Upper lobe of left lung (tissue), 6 donors: ENCODE data around the gene HYCC2. TPM values are rescaled to one million over a fixed set of nuclear protein-coding genes. Genes with fewer than 3 reads are reported as not detected.

Source experiments
- ATAC-seq, 2 donors: fragments of 200-7000 bp; cut with Tn5 transposase; one replicate each; pipeline ENCODE4 v1.9.1; 2022; ENCODE audit warnings: mild to moderate bottlenecking in 2 of 2, moderate library complexity in 2 of 2; ENCODE audit not compliant: low FRiP score in 2 of 2
- DNase-seq, 2 donors: peaks; one replicate each; pipeline ENCODE4 v3.0.0-alpha.2; 2019 to 2020
- H3K27ac ChIP-seq, 4 donors: fragments of 200-600 bp; sonication (generic); one replicate each; pipeline ENCODE4 v1.5.1; 2016 to 2019
- H3K27me3 ChIP-seq, 4 donors: fragments of 200-600 bp; sonication (generic); one replicate each; pipeline ENCODE4 v1.5.1; 2017 to 2019
- H3K36me3 ChIP-seq, 4 donors: fragments of 200-600 bp; sonication (generic); one replicate each; pipeline ENCODE4 v1.5.1; 2016 to 2019
- H3K4me1 ChIP-seq, 4 donors: fragments of 200-600 bp; sonication (generic); one replicate each; pipeline ENCODE4 v1.5.1; 2018 to 2019
- H3K4me3 ChIP-seq, 4 donors: fragments of 200-600 bp; sonication (generic); one replicate each; pipeline ENCODE4 v1.5.1; 2017 to 2019; ENCODE audit warnings: mild to moderate bottlenecking in 2 of 4, moderate library complexity in 1 of 4
- H3K9me3 ChIP-seq, 4 donors: fragments of 200-600 bp; sonication (generic); one replicate each; pipeline ENCODE4 v1.5.1; 2018 to 2019
- CTCF ChIP-seq, 6 experiments: fragments of 450-650 bp in 4 of 6; fragments of 200-600 bp in 2 of 6; sonication (generic) in 2 of 6; IDR thresholded peaks; one replicate each; pipeline ENCODE4 v1.5.1; 2016 to 2019; ENCODE audit warnings: antibody characterized with exemption in 6 of 6
- EP300 ChIP-seq, 4 donors: sonication (generic); formaldehyde crosslinking; IDR thresholded peaks; one replicate each; pipeline ENCODE4 v1.5.1; 2017; ENCODE audit warnings: antibody characterized with exemption in 4 of 4, control low read depth in 2 of 4
- POLR2A ChIP-seq, 4 donors: fragments of 450-650 bp; IDR thresholded peaks; one replicate each; pipeline ENCODE4 v1.5.1; 2016 to 2017; ENCODE audit warnings: antibody characterized with exemption in 4 of 4, mild to moderate bottlenecking in 2 of 4
- POLR2AphosphoS5 ChIP-seq, 2 donors: sonication (generic); formaldehyde crosslinking; IDR thresholded peaks; one replicate each; pipeline ENCODE4 v1.5.1; 2017; ENCODE audit warnings: antibody characterized with exemption in 2 of 2
- WGBS, 2 donors: methylation state at CpG; one replicate each; pipeline ENCODE4 v1.1.5; 2017 to 2018; 5-methylcytosine and 5-hydroxymethylcytosine counted together
- total RNA-seq, 6 donors: library from RNA; depleted of rRNA in 4 of 6; stranded (reverse); fragments of >200 nt in 4 of 6; gene quantifications; one replicate each; pipeline versions ENCODE4 v1.1.0 to v1.2.1, GENCODE V29; 2016 to 2021
- donor health status: DM: no; HTN: no; CAD: no; lungs with moderate emphysema.
- donor health status: DM: no; HTN: yes; CAD: no; lungs with severe emphysema.

The HYCC2 gene
- total RNA-seq, 6 donors from 2014 or later: 15.1 to 39.3 (median 26.8) TPM

DNA sequence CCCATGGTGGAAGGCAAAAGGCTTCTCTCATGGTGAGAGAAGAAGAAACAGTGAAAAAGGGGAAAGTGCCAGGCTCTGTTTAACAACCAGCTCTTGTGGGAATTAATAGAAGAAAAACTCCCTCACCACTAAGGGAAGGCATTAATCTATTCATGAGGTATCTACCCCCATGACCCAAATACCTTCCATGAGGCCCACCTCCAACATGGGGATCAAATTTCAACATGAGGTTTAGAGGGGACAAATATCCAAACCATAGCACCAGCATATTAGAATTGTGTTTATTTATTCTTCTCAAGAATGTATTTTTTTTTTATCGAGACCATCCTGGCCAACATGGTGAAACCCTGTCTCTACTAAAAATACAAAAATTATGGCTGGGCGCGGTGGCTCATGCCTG lies 39.6 kb upstream of the HYCC2 start:
- no peak for ATAC-seq
- H3K4me1 ChIP-seq: peaks cover 6 to 19% (median 15%) of the 10 kb centered on the region in 4 donors
- DNase-seq: no peak
- no peaks in the 10 kb centered on the region for H3K27me3 ChIP-seq
- no peak overlapping the region for H3K27ac ChIP-seq
- H3K4me3 ChIP-seq: no peak overlapping the region
- no peaks in the 10 kb centered on the region for H3K36me3 ChIP-seq
- 95 to 98% methylated on average over 3 of the region's 3 CpGs for WGBS, 2 donors
- H3K9me3 ChIP-seq: no peaks in the 10 kb centered on the region
- no peak for TF ChIP-seq POLR2A (IDR thresholded peaks at IDR 0.05)
- no peak for TF ChIP-seq POLR2AphosphoS5 (IDR thresholded peaks at IDR 0.05)

- no peak for TF ChIP-seq POLR2AphosphoS5 (IDR thresholded peaks at IDR 0.05)
- no peak for TF ChIP-seq POLR2A (IDR thresholded peaks at IDR 0.05)
- TF ChIP-seq EP300 (IDR thresholded peaks at IDR 0.05): no peak
- no peak for TF ChIP-seq CTCF (IDR thresholded peaks at IDR 0.05)
- Histone ChIP-seq H3K27me3 (no peaks in the 10 kb centered on the region), H3K27ac (no peak overlapping the region), H3K36me3 (no peaks in the 10 kb centered on the region), H3K4me3 (no peak overlapping the region), H3K9me3 (no peaks in the 10 kb centered on the region), H3K4me1 (peaks cover 6 to 19% (median 14%) of the 10 kb centered on the region in 4 donors)
- no peak for ATAC-seq
- DNase-seq: no peak
Observed at GRCh38 chr2:201110615-201111014, 39.1 kb upstream of the HYCC2 start.

GRCh38 chr2:201109186-201109585 lies 37.7 kb upstream of the HYCC2 start:
- Histone ChIP-seq H3K4me1 (peaks cover 0 to 6% (median 1%) of the 10 kb centered on the region in 4 donors), H3K36me3 (no peaks in the 10 kb centered on the region), H3K4me3 (no peak overlapping the region), H3K27me3 (no peaks in the 10 kb centered on the region), H3K9me3 (no peaks in the 10 kb centered on the region), H3K27ac (no peak overlapping the region)
- TF ChIP-seq CTCF (IDR thresholded peaks at IDR 0.05): no peak
- TF ChIP-seq POLR2AphosphoS5 (IDR thresholded peaks at IDR 0.05): no peak
- TF ChIP-seq EP300 (IDR thresholded peaks at IDR 0.05): no peak
- no peak for TF ChIP-seq POLR2A (IDR thresholded peaks at IDR 0.05)
- ATAC-seq (no peak), DNase-seq (no peak)
- WGBS, 2 donors: 89 to 92% methylated on average over 4 of the region's 4 CpGs

- Histone ChIP-seq H3K4me3 (no peak overlapping the region), H3K36me3 (no peaks in the 10 kb centered on the region), H3K27ac (no peak overlapping the region), H3K9me3 (no peaks in the 10 kb centered on the region), H3K27me3 (no peaks in the 10 kb centered on the region), H3K4me1 (peaks cover 0 to 1% (median 0%) of the 10 kb centered on the region in 4 donors)
- ATAC-seq (no peak), DNase-seq (no peak)
- WGBS, 2 donors: 91 to 92% methylated on average over 2 of the region's 2 CpGs
- TF ChIP-seq POLR2A (IDR thresholded peaks at IDR 0.05) (no peak), EP300 (IDR thresholded peaks at IDR 0.05) (no peak), POLR2AphosphoS5 (IDR thresholded peaks at IDR 0.05) (no peak), CTCF (IDR thresholded peaks at IDR 0.05) (no peak)
Observed at GRCh38 chr2:201108341-201108740, 36.9 kb upstream of the HYCC2 start.

- Histone ChIP-seq H3K9me3 (no peaks in the 10 kb centered on the region), H3K36me3 (no peaks in the 10 kb centered on the region), H3K4me3 (no peak overlapping the region), H3K27me3 (no peaks in the 10 kb centered on the region), H3K4me1 (no peaks in the 10 kb centered on the region), H3K27ac (no peak overlapping the region)
- WGBS, 2 donors: 93 to 100% methylated on average over 2 of the region's 2 CpGs
- no peak for TF ChIP-seq EP300 (IDR thresholded peaks at IDR 0.05)
- no peak for DNase-seq
- ATAC-seq: no peak
Observed at GRCh38 chr2:201107624-201108023, 36.2 kb upstream of the HYCC2 start.

DNA sequence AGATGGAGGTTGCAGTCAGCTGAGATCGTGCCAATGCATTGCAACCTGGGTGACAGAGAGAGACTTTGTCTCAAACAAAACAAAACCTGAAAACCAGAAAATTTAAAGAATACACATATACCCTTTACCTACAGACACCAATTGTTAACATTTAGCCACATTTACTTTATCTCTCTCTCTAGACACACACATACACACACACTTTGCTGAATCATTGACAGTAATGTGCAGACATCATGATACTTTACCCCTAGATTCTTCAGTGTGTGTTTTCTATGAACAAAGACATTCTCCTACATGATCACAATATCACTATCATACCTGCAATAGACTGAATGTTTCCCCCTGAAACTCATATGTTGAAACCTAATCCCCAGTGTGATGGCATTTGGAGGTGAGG lies 34.3 kb upstream of the HYCC2 start:
- no peaks in the 10 kb centered on the region for H3K27me3 ChIP-seq
- H3K36me3 ChIP-seq: no peaks in the 10 kb centered on the region
- H3K4me3 ChIP-seq: no peak overlapping the region
- DNase-seq (no peak), ATAC-seq (no peak)
- no peak overlapping the region for H3K27ac ChIP-seq
- TF ChIP-seq CTCF (IDR thresholded peaks at IDR 0.05) (no peak), POLR2AphosphoS5 (IDR thresholded peaks at IDR 0.05) (no peak), POLR2A (IDR thresholded peaks at IDR 0.05) (no peak), EP300 (IDR thresholded peaks at IDR 0.05) (no peak)
- no peaks in the 10 kb centered on the region for H3K9me3 ChIP-seq
- 100% methylated on average over 1 of the region's 1 CpG for WGBS, 2 donors
- H3K4me1 ChIP-seq: no peaks in the 10 kb centered on the region
